ENCODE results near the gene GPR12. TPM values are rescaled to one million over a fixed set of nuclear protein-coding genes. Genes with fewer than 3 reads are reported as not detected.

GPR12 gene
- total and polyA plus RNA-seq, 12 donors, result not detected

GRCh38 chr13:26716984-26717383, 43.6 kb downstream of the GPR12 start:
- DNase-seq, result no peak
- H3K27me3 ChIP-seq, result no peaks in the 10 kb centered on the region
- no peak for TF ChIP-seq CTCF (IDR thresholded peaks at IDR 0.05)
- no peak for TF ChIP-seq POLR2A (IDR thresholded peaks at IDR 0.05)
- H3K9me3 ChIP-seq (replicated peaks in 1 of 3), result no peaks in the 10 kb centered on the region
- no peaks in the 10 kb centered on the region for H3K4me1 ChIP-seq (replicated peaks in 1 of 2)
- no peak overlapping the region for H3K27ac ChIP-seq
- intact Hi-C loops (cut with DNase I), result no loop called here
- H3K4me3 ChIP-seq, result no peak overlapping the region
- WGBS, 4 donors, result 81 to 97% (median 88%) methylated on average over 3 of the region's 3 CpGs
- no peaks in the 10 kb centered on the region for H3K36me3 ChIP-seq (replicated peaks in 1 of 2)

- Histone ChIP-seq H3K4me3 (no peak overlapping the region), H3K9me3 (replicated peaks in 1 of 3) (no peaks in the 10 kb centered on the region), H3K27me3 (no peaks in the 10 kb centered on the region), H3K36me3 (replicated peaks in 1 of 2) (no peaks in the 10 kb centered on the region), H3K4me1 (replicated peaks in 1 of 2) (no peaks in the 10 kb centered on the region), H3K27ac (no peak overlapping the region)
- DNase-seq, result no peak
- intact Hi-C loops (cut with DNase I), result loop anchor here in 1 of 2 donors (5.0 kb wide), 1 partner anchor 159 kb away; no protein-coding TSS in a partner anchor
- TF ChIP-seq POLR2A (IDR thresholded peaks at IDR 0.05) (no peak), CTCF (IDR thresholded peaks at IDR 0.05) (no peak)
- 98 to 100% (median 100%) methylated on average over 1 of the region's 1 CpG for WGBS, 4 donors
These were observed 47.2 kb downstream of the GPR12 start for GRCh38 chr13:26713341-26713740.

GRCh38 chr13:26711211-26711610, 49.4 kb downstream of the GPR12 start:
- H3K4me1 ChIP-seq (replicated peaks in 1 of 2), result no peaks in the 10 kb centered on the region
- no peak for DNase-seq
- intact Hi-C loops (cut with DNase I), result loop anchor here in 1 of 2 donors (5.0 kb wide), 1 partner anchor 161 kb away; no protein-coding TSS in a partner anchor

GRCh38 chr13:26710166-26710565, 50.4 kb downstream of the GPR12 start:
- intact Hi-C loops (cut with DNase I), result loop anchor here in 1 of 2 donors (5.0 kb wide), 1 partner anchor 162 kb away; no protein-coding TSS in a partner anchor

More at GRCh38 chr13:26711211-26711610, 49.4 kb downstream of the GPR12 start:
- Histone ChIP-seq H3K9me3 (replicated peaks in 1 of 3) (no peaks in the 10 kb centered on the region), H3K27ac (no peak overlapping the region), H3K4me3 (no peak overlapping the region), H3K36me3 (replicated peaks in 1 of 2) (no peaks in the 10 kb centered on the region), H3K27me3 (no peaks in the 10 kb centered on the region)
- WGBS, 4 donors, result 26 to 34% (median 31%) methylated on average over 4 of the region's 4 CpGs
- no peak for TF ChIP-seq POLR2A (IDR thresholded peaks at IDR 0.05)
- TF ChIP-seq CTCF (IDR thresholded peaks at IDR 0.05), result no peak

More at GRCh38 chr13:26710166-26710565, 50.4 kb downstream of the GPR12 start:
- Histone ChIP-seq H3K4me1 (replicated peaks in 1 of 2) (no peaks in the 10 kb centered on the region), H3K36me3 (replicated peaks in 1 of 2) (no peaks in the 10 kb centered on the region), H3K4me3 (no peak overlapping the region), H3K27ac (no peak overlapping the region), H3K9me3 (replicated peaks in 1 of 3) (no peaks in the 10 kb centered on the region), H3K27me3 (no peaks in the 10 kb centered on the region)
- TF ChIP-seq CTCF (IDR thresholded peaks at IDR 0.05) (no peak), POLR2A (IDR thresholded peaks at IDR 0.05) (no peak)
- DNase-seq, result no peak
- 68 to 91% (median 77%) methylated on average over 10 to 13 of the region's 13 CpGs for WGBS, 4 donors

Measured in adrenal gland (tissue), 12 donors.